ENCODE results near the gene RIMOC1.

The RIMOC1 gene

DNA sequence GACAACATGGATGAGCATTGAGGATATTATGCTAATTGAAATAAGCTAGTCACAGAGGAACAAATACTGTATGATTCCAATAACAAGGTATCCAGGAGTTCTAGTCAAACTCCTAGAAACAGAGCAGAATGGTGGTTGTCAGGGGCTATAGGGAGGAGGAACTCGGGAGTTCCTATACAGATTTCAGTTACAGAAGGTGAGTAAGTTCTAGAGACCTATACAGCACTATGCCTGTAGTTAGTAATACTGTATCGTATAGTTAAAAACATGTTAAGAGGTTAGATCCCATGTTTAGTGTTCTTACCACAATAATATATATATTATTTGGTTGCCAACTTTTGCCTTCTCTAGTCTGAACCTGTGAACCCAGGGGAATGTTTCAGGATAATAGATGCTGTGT is 26.0 kb upstream of the RIMOC1 start:
- TF ChIP-seq ZNF274 (IDR thresholded peaks at IDR 0.05; ENCODE audit: low read depth, low read length) = no peak
- no peak overlapping the region for H3K4me3 ChIP-seq (ENCODE audit: low read length)

DNA sequence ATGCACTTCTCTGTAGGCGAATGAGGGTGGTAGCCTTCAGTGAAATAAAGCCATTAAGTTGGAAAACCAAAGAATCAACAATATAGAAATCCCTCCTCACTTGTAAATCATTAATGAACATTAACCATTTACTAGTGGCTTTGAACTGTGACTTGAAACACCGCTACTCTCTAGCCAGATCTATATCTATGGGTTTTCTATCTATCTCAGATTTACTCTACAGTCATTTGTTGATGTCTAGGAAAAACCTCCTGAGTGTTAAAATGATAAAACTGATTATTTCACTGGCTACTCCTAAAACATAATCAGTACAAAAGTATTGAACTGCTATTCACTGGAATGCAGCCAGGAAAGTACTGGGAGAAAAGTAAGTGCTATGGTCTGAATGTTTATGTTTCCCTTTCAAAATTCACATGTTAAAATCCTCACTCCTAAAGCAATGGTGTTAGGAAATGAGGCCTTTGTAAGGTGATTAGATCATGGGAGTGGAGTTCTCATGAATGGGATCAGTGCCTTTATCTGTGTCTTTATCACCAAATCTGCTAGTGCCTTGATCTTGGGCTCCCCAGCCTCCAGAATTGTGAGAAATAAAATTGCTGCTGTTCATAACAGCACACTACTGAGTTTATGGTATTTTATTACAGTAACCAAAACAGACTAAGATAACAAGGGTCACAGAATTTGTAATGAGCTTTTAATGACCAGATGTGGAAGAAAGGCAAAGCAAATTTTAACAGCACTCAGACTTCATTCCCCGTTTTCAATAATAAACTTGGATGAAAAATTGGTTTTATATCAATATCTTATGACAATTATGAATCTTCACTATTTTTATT is 25.3 kb upstream of the RIMOC1 start:
- no peak for TF ChIP-seq ZNF274 (IDR thresholded peaks at IDR 0.05; ENCODE audit: low read depth, low read length)
- no peak overlapping the region for H3K4me3 ChIP-seq (ENCODE audit: low read length)

DNA sequence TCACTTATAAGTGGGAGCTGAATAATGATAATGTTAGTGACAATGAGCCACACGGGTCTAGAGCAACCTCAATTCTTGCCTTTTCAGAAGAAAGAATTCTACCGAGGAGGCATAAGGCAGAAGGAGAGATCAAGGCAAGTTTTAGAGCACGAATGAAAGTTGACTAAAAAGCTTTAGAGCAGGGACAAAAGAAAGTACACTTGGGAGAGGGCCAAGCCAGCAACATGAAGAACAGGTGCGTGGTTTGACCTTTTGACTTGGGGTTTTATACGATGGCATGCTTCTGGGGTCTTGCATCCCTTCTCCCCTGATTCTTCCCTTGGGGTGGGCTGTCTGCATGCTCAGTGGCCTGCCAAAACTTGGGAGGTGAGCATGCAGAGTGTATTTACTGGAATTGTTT is 21.4 kb upstream of the RIMOC1 start:
- TF ChIP-seq ZNF274 (IDR thresholded peaks at IDR 0.05; ENCODE audit: low read depth, low read length) = no peak
- no peak overlapping the region for H3K4me3 ChIP-seq (ENCODE audit: low read length)

DNA sequence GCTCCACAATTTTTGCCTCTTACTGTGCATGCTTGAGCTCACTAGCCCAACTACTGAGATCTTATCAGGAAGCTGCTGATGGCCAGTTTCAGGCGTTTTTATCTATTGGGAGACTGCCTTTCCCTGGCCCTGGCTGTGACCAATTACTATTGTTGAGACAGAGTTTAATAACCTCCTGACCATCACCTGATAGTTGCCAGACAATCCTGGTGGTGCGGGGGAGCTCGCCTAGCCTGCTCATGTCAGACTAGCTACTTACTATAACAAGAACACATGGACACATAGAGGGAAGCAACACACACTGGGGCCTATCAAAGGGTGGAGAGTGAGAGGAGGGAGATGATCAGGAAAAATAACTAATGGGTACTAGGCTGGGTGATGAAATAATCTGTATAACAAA is 20.9 kb upstream of the RIMOC1 start:
- no peak for TF ChIP-seq ZNF274 (IDR thresholded peaks at IDR 0.05; ENCODE audit: low read depth, low read length)
- H3K4me3 ChIP-seq (ENCODE audit: low read length) = no peak overlapping the region

DNA sequence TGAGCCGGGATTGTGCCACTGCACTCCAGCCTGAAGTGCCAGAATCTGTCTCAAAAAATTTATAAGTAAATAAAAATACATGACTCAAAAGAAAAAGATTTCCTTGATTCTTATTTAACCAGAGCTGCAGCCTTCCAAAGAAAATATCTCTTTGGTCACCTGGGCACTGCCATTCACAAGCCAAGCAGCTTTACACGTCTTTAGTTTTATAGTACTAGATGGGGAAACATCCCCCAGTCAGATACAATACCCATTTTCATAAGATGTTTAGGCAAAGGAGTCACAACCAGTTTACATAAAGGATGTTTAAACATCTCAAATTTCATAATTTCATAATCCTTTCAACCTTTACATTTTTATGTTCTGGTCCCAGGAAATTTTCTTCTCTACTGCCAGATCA is 20.2 kb upstream of the RIMOC1 start:
- no peak for TF ChIP-seq ZNF274 (IDR thresholded peaks at IDR 0.05; ENCODE audit: low read depth, low read length)
- no peak overlapping the region for H3K4me3 ChIP-seq (ENCODE audit: low read length)

DNA sequence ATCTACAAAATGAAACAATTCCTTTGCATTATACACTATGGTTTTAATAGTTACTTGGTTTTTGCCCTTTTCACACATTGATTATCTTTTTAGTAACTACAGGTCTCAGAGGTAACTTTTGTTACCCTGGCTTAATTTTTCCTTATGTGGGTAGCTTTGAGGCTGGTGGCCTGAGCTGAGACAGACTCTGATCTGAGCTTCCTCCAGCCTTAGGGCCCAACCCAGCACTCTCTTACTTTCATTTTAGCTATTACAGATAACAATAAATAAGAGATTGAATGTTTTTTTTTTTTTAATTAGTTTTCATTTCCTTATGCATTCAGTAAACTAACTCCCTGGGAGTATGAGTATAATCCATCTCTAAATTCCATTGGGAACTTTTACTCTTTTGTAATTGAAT is 18.9 kb upstream of the RIMOC1 start:
- H3K4me3 ChIP-seq (ENCODE audit: low read length) = no peak overlapping the region
- TF ChIP-seq ZNF274 (IDR thresholded peaks at IDR 0.05; ENCODE audit: low read depth, low read length) = no peak

DNA sequence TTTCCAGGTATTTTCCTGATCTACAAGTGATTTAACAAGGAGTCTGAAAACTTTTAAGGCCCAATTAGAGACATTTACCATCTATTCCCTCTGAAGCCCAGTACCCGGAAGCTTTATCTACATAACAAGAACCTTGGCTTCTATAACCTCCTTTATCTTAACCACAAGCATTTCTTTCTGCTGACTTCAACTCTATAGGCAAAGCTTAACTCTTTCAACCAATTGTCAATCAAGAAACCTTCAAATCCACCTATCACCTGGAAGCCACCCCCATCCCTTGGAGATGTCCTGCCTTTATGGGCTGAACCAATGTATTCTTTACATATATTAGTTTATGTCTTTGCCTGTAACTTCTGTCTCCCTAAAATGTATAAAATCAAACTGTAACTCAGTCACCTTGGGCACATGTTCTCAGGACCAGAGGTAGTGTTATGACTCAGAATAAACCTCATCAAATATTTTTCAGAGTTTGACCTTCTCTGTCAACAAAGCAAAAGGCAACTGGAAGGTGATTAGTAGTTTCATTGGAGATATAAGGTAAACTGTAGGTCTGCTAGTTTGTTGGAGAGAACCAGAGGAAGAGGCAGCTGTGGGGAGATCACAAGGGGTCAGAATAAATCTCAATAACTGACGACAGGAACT is 13.0 kb upstream of the RIMOC1 start:
- TF ChIP-seq ZNF274 (IDR thresholded peaks at IDR 0.05; ENCODE audit: low read depth, low read length) = no peak
- no peak overlapping the region for H3K4me3 ChIP-seq (ENCODE audit: low read length)

DNA sequence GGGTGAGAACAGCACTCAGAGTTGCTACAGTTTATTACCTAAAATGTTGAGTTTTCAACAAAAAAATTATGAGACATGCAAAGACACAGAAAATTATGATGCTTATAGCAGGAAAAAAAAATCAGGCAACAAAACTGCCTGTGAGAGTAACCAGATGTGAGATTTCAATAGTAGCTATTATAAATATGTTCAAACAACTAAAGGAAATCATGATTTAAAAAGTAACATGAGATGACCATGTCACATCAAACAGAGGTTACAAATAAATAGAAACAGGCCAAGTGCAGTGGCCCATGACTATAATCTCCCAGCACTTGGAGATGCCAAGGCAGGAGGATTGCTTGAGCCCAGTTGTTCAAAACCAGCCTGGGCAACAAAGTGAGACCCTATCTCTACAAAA is 12.1 kb upstream of the RIMOC1 start:
- no peak overlapping the region for H3K4me3 ChIP-seq (ENCODE audit: low read length)
- no peak for TF ChIP-seq ZNF274 (IDR thresholded peaks at IDR 0.05; ENCODE audit: low read depth, low read length)

DNA sequence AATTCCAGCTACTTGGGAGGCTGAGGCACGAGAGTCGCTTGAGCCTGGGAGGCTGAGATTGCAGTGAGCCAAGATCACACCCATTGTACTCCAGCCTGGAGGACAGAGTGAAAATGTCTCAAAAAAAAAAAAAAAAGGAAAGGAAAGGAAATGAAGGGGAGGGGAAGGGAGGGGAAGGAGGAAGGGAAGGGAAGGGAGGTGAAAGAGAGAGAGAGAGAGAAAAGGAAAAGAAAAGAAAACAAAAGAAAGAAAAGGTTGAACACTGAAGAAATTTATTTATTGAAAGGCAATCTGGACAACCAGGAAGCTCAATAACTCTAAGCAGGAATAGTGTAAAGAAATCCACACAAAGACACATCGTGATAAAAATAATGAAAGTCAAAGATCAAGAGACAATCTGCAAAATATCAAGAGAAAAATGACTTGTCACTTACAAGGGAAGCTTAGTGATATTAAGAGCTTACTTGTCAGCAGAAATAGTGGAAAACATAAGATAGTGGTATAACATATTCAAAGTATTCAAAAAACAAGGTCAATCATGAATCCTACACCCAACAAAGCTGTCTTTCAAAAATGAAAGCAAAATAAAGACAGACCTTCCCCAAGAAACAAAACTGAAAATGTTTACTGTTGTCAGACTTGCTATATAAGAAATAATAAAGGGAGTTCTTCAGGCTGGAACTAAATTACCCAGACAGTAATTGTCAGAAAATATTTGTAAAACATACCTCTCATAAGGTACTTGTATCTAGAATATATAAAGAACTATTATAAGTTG is 10.9 kb upstream of the RIMOC1 start:
- H3K4me3 ChIP-seq (ENCODE audit: low read length) = no peak overlapping the region
- TF ChIP-seq ZNF274 (IDR thresholded peaks at IDR 0.05; ENCODE audit: low read depth, low read length) = no peak

DNA sequence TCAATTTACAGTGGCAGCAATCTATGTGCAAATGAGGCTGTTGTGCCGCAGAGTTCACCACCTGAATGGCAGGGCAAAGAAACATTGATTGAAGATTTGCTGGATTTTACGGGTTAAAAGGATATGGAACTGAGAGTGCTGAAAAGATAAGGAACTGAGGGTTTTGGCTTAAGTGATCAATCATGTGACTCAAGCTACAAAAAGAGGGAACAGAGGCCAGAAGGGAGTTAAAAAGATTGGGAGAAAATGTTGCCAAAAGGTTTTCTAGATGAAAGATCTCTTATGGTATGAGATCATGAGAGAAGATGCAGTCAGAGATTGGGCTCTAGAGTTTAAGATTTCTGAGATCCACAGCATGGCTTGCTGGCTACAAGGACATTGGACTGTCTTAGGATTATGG is 7.9 kb upstream of the RIMOC1 start:
- TF ChIP-seq ZNF274 (IDR thresholded peaks at IDR 0.05; ENCODE audit: low read depth, low read length) = no peak
- no peak overlapping the region for H3K4me3 ChIP-seq (ENCODE audit: low read length)

DNA sequence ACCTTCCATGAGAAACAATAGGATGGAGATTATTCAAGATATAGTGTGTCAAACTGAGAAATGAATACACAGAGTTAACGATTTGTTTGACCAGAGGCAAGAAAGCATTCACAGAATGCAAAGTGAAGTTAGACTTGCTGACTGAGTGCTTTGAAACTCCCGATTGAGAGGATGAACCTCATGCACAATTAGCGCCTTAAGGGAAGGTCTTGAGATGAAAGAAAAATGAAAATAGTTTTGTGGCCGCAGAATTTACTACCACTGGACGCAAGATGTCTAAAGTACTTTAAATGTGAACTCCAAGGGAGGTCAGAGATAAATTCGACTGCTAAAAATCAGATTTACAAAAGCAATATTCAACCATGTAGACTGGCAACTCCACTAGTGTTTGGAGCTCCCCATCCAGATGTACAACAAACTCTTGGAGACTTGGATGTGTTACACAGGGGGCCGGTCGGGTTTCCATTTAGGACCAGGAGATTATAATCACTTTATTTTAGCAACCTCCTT is 707 bp upstream of the RIMOC1 start:
- no peak for TF ChIP-seq ZNF274 (IDR thresholded peaks at IDR 0.05; ENCODE audit: low read depth, low read length)

DNA sequence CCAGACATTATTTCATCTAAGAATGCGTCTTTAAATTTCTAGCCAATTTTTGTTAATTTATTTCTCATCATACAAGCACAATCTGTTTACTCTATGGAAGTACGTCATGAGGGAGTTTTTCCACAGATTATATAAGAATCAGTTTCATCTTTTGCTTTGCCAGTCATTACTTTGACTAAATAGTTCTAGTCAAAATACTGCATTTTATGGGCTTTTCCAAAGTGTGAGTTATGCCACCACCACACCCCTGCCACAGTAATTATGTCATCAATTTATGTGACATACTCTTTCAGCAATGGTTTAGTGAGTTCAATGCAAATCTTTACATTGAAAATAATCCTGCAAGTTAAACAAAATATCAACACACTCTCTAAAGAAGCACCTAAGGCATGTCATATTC is 2.0 kb downstream of the RIMOC1 start:
- TF ChIP-seq ZNF274 (IDR thresholded peaks at IDR 0.05; ENCODE audit: low read depth, low read length) = no peak

More for the DNA sequence above, 707 bp upstream of the RIMOC1 start:
- H3K4me3 ChIP-seq (ENCODE audit: low read length) = peak overlapping the region; percentile 87

DNA sequence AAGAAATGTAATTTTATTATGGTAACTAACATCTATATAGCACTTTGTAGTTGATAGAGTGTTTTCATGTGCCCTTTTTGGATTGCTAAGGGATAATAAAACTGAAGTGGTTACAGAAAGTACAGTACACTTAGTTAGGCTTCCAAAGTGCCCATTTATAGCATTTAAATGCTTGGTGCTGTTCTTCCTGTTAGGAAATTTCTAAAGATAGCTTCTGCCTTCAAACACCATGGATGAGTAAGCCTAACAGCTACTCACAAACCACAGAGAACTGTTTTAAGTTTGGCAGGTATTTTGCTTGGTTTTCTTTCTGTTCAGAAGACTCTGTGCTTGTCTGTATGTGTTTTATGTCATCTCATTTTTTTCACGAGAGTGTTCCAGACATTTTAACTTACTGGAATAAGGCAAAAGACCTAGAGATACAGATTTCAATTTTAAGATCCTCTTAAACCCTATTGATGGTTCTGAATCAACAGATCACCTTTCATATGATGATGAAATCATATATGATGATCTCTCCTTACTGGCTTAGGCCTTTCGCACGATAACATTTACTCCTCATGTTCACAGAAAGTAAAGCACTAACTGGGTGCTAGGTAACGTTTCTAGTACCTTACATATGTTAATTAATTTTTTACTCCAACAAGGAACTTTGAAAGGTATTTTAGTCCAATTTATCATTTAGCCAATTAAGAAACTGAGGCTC is 4.4 kb downstream of the RIMOC1 start:
- H3K4me3 ChIP-seq (ENCODE audit: low read length) = no peak overlapping the region
- no peak for TF ChIP-seq ZNF274 (IDR thresholded peaks at IDR 0.05; ENCODE audit: low read depth, low read length)

More for the DNA sequence above, 2.0 kb downstream of the RIMOC1 start:
- no peak overlapping the region; the same call in 1 of the 2 replicates for H3K4me3 ChIP-seq (ENCODE audit: low read length)

DNA sequence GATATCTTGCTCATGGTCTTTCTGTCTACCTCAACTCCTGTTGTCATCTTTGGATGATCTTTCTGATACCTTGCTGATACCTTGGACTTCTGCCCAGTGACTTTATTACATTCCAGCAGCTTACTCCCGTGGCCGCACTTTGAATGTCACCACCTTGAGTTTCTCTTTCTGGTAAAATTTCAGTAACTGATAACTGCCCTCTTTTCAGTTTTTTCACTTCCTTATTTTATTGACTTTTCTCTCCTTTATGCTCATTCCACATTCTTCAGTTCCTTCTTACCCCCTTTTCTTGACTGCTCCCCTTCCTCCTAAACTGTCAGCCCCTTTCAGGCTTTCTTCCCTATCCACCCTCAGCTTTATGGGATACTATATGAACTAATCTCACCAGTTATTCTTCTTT is 14.0 kb downstream of the RIMOC1 start:
- H3K4me3 ChIP-seq (ENCODE audit: low read length) = peak overlapping the region; percentile 29; the same call in 1 of the 2 replicates
- no peak for TF ChIP-seq ZNF274 (IDR thresholded peaks at IDR 0.05; ENCODE audit: low read depth, low read length)

Data from GM08714 (cell line).